ENCODE data around the gene PLA2G15. TPM values are rescaled to one million over a fixed set of nuclear protein-coding genes. Genes with fewer than 3 reads are reported as not detected.

PLA2G15 gene
- total RNA-seq, 1 donor from 2014 or later = 35.5 TPM

DNA sequence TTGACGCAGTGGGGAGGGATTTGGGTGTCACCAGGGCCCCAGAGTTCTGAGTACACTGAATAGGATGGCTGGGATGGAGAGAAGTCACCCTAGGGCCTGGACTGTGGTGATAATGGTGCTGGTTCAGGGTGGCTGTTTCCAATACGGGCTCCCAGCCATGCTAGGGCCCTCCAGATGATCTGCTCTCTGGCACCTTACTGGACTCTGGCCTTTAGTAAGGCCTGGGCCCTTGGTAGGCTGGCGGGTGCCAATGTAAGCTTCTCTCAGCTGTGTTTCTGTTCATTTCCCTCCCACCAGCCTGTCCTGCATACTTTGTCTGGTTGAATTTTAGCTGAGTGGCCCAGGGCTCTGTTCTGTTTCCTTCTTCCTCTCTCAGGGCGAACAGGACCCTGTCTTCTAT lies 2.8 kb downstream of the PLA2G15 start:
- peak overlapping the region; percentile 93 for H3K27ac ChIP-seq (replicated peaks)
- DNase-seq = no peak
- peak overlapping the region; percentile 84 for H3K4me3 ChIP-seq
- intact Hi-C loops (cut with micrococcal nuclease) = no loop called here
- H3K9me3 ChIP-seq (replicated peaks) = no peaks in the 10 kb centered on the region
- no peaks in the 10 kb centered on the region for H3K27me3 ChIP-seq (ENCODE audit: low read depth)
- H3K36me3 ChIP-seq = peaks cover 36% of the 10 kb centered on the region
- peaks cover 85% of the 10 kb centered on the region for H3K4me1 ChIP-seq
- TF ChIP-seq, protein P1, sequence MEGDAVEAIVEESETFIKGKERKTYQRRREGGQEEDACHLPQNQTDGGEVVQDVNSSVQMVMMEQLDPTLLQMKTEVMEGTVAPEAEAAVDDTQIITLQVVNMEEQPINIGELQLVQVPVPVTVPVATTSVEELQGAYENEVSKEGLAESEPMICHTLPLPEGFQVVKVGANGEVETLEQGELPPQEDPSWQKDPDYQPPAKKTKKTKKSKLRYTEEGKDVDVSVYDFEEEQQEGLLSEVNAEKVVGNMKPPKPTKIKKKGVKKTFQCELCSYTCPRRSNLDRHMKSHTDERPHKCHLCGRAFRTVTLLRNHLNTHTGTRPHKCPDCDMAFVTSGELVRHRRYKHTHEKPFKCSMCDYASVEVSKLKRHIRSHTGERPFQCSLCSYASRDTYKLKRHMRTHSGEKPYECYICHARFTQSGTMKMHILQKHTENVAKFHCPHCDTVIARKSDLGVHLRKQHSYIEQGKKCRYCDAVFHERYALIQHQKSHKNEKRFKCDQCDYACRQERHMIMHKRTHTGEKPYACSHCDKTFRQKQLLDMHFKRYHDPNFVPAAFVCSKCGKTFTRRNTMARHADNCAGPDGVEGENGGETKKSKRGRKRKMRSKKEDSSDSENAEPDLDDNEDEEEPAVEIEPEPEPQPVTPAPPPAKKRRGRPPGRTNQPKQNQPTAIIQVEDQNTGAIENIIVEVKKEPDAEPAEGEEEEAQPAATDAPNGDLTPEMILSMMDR (IDR thresholded peaks at IDR 0.05; ENCODE audit: borderline replicate concordance) = no peak

GRCh38 chr16:68249371-68249770 lies 4.2 kb downstream of the PLA2G15 start:
- peak overlapping the region; percentile 93 for H3K27ac ChIP-seq (replicated peaks)
- DNase-seq = no peak
- intact Hi-C loops (cut with micrococcal nuclease) = no loop called here
- H3K4me1 ChIP-seq = peaks cover 93% of the 10 kb centered on the region
- TF ChIP-seq, protein P1 (IDR thresholded peaks at IDR 0.05; ENCODE audit: borderline replicate concordance) = no peak
- peaks cover 46% of the 10 kb centered on the region for H3K36me3 ChIP-seq
- H3K9me3 ChIP-seq (replicated peaks) = no peaks in the 10 kb centered on the region
- no peak overlapping the region for H3K4me3 ChIP-seq
- H3K27me3 ChIP-seq (ENCODE audit: low read depth) = no peaks in the 10 kb centered on the region

- TF ChIP-seq, protein P1 (IDR thresholded peaks at IDR 0.05; ENCODE audit: borderline replicate concordance) = no peak
- Histone ChIP-seq H3K27ac (replicated peaks) (peak overlapping the region; percentile 93), H3K27me3 (ENCODE audit: low read depth) (no peaks in the 10 kb centered on the region), H3K36me3 (peaks cover 62% of the 10 kb centered on the region), H3K4me1 (peaks cover 96% of the 10 kb centered on the region), H3K4me3 (no peak overlapping the region), H3K9me3 (replicated peaks) (no peaks in the 10 kb centered on the region)
- intact Hi-C loops (cut with micrococcal nuclease) = no loop called here
- no peak for DNase-seq
Measured at GRCh38 chr16:68250951-68251350, 5.8 kb downstream of the PLA2G15 start.

- no peaks in the 10 kb centered on the region for H3K27me3 ChIP-seq (ENCODE audit: low read depth)
- peaks cover 70% of the 10 kb centered on the region for H3K36me3 ChIP-seq
- H3K4me1 ChIP-seq = peaks cover 91% of the 10 kb centered on the region
- TF ChIP-seq, protein P1 (IDR thresholded peaks at IDR 0.05; ENCODE audit: borderline replicate concordance) = no peak
- intact Hi-C loops (cut with micrococcal nuclease) = no loop called here
- H3K27ac ChIP-seq (replicated peaks) = peak overlapping the region; percentile 93
- no peaks in the 10 kb centered on the region for H3K9me3 ChIP-seq (replicated peaks)
- peak overlapping the region; percentile 17 for H3K4me3 ChIP-seq
- DNase-seq = peak; percentile 37
Measured at GRCh38 chr16:68251832-68252231, 6.7 kb downstream of the PLA2G15 start.

DNA sequence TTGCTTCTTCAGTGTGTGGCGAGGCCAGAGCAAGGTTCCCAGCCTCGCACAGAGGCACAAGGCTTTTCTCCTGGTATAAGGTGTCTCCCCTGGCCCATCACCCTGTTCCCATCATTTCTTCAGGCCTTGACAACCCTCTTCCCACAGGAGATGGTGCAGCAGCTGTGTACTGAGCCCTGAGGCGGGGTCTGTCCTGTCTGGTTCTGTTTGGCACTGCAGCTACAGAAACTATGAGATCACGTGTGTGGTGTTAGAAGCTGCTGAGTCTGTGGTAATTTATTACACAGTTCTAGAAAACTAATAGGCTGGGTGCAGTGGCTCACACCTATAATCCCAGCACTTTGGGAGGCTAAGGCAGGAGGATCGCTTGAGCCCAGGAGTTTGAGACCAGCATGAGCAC lies 7.2 kb downstream of the PLA2G15 start:
- peak overlapping the region; percentile 93 for H3K27ac ChIP-seq (replicated peaks)
- H3K9me3 ChIP-seq (replicated peaks) = no peaks in the 10 kb centered on the region
- H3K4me1 ChIP-seq = peaks cover 91% of the 10 kb centered on the region
- intact Hi-C loops (cut with micrococcal nuclease) = no loop called here
- peaks cover 76% of the 10 kb centered on the region for H3K36me3 ChIP-seq
- H3K4me3 ChIP-seq = peak overlapping the region; percentile 15
- H3K27me3 ChIP-seq (ENCODE audit: low read depth) = no peaks in the 10 kb centered on the region
- TF ChIP-seq, protein P1 (IDR thresholded peaks at IDR 0.05; ENCODE audit: borderline replicate concordance) = no peak
- no peak for DNase-seq
